Suprapubic skin (tissue), 4 donors: ENCODE measurements around the gene CEACAM1. TPM values are rescaled to one million over a fixed set of nuclear protein-coding genes. Genes with fewer than 3 reads are reported as not detected.

Experiments
- DNase-seq, 2 donors: peaks; one replicate each; pipeline ENCODE4 v3.0.0-alpha.2; 2019; ENCODE audit warnings: low spot score in 2 of 2
- H3K27ac ChIP-seq: fragments of 200-600 bp; sonication (generic); one replicate; pipeline ENCODE4 v1.5.1; 2019
- H3K27me3 ChIP-seq: fragments of 200-600 bp; sonication (generic); one replicate; pipeline ENCODE4 v1.5.1; 2019
- H3K36me3 ChIP-seq: fragments of 200-600 bp; sonication (generic); one replicate; pipeline ENCODE4 v1.5.1; 2019
- H3K4me1 ChIP-seq: fragments of 200-600 bp; sonication (generic); one replicate; pipeline ENCODE4 v1.5.1; 2019
- H3K4me3 ChIP-seq: fragments of 200-600 bp; sonication (generic); one replicate; pipeline ENCODE4 v1.5.1; 2019; ENCODE audit warnings: mild to moderate bottlenecking
- H3K9me3 ChIP-seq: fragments of 200-600 bp; sonication (generic); one replicate; pipeline ENCODE4 v1.5.1; 2019
- EP300 ChIP-seq: sonication (generic); formaldehyde crosslinking; IDR thresholded peaks from one replicate; pipeline ENCODE4 v1.6.1; 2017; ENCODE audit warnings: antibody characterized with exemption
- POLR2A ChIP-seq, 2 donors: fragments of 450-650 bp; IDR thresholded peaks; one replicate each; pipeline ENCODE4 v1.6.1; 2017; ENCODE audit warnings: antibody characterized with exemption in 2 of 2, mild to moderate bottlenecking in 2 of 2, moderate library complexity in 2 of 2
- POLR2AphosphoS5 ChIP-seq, 3 donors: sonication (generic); formaldehyde crosslinking; IDR thresholded peaks; one replicate each; pipeline ENCODE4 v1.6.1; 2017; ENCODE audit warnings: antibody characterized with exemption in 3 of 3
- WGBS: methylation state at CpG from one replicate; pipeline ENCODE4 v1.1.5; 2018; 5-methylcytosine and 5-hydroxymethylcytosine counted together
- total RNA-seq, 4 donors: library from RNA; depleted of rRNA; stranded (reverse); fragments of >200 nt; gene quantifications; one replicate each; pipeline ENCODE4 v1.1.0, GENCODE V29; 2016
- TF ChIP-seq, protein P1 (sequence below), 2 donors: fragments of 200-600 bp in 1 of 2; fragments of 450-650 bp in 1 of 2; sonication (generic) in 1 of 2; IDR thresholded peaks; one replicate each; pipeline ENCODE4 v1.5.1; 2016 to 2019; ENCODE audit warnings: antibody characterized with exemption in 2 of 2, mild to moderate bottlenecking in 1 of 2, moderate library complexity in 1 of 2

The CEACAM1 gene
- total RNA-seq, 4 donors from 2014 or later, result 2.0 to 9.9 (median 3.9) TPM

DNA sequence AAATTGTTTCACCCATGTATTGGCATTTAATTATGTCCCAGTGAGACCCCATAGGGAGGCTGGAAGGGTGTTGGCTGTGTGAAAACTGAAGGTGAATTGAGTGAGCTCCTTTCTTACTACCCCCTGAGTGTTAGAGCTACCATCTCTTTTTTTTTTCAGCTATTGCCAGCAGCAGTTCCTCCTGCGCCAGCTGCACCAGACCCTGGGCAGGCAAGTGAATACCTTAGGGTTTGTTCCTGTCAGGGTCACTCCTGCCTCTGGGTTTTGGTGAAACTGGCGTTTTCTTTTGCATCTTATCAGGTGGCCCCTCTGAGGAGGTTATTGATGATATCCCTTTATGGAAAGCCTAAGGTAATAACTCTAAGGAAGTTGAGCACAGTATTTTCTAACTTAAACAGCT lies 40.9 kb upstream of the CEACAM1 start:
- no peaks in the 10 kb centered on the region for H3K36me3 ChIP-seq
- no peak overlapping the region for H3K4me3 ChIP-seq
- TF ChIP-seq, protein P1, sequence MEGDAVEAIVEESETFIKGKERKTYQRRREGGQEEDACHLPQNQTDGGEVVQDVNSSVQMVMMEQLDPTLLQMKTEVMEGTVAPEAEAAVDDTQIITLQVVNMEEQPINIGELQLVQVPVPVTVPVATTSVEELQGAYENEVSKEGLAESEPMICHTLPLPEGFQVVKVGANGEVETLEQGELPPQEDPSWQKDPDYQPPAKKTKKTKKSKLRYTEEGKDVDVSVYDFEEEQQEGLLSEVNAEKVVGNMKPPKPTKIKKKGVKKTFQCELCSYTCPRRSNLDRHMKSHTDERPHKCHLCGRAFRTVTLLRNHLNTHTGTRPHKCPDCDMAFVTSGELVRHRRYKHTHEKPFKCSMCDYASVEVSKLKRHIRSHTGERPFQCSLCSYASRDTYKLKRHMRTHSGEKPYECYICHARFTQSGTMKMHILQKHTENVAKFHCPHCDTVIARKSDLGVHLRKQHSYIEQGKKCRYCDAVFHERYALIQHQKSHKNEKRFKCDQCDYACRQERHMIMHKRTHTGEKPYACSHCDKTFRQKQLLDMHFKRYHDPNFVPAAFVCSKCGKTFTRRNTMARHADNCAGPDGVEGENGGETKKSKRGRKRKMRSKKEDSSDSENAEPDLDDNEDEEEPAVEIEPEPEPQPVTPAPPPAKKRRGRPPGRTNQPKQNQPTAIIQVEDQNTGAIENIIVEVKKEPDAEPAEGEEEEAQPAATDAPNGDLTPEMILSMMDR (IDR thresholded peaks at IDR 0.05), result no peak
- TF ChIP-seq POLR2A (IDR thresholded peaks at IDR 0.05) (no peak), EP300 (no peak), POLR2AphosphoS5 (IDR thresholded peaks at IDR 0.05) (no peak)
- no peaks in the 10 kb centered on the region for H3K9me3 ChIP-seq
- no peaks in the 10 kb centered on the region for H3K27me3 ChIP-seq
- no peaks in the 10 kb centered on the region for H3K4me1 ChIP-seq
- no peak for DNase-seq
- H3K27ac ChIP-seq, result no peak overlapping the region
- WGBS, result 77% methylated on average over 2 of the region's 2 CpGs

DNA sequence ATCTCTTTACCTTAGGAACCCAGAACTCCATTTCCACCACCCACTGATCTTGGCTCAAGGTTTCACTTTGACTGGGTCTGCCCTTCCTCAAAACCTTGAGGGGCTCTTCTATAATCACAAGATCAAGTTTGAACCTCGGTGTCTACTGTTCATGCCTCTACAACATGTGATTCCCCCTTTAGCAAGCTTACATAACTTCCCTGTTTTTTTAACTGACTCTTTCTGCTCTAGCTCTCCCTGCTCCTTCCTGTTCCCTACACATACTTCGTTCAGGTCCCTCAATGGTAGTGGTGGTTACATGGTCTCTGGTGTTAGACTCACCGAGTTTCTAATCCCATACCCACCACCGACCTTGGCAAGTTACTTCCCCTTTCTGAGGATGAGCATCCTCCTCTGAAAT lies 39.7 kb upstream of the CEACAM1 start:
- H3K27me3 ChIP-seq, result no peaks in the 10 kb centered on the region
- TF ChIP-seq POLR2AphosphoS5 (IDR thresholded peaks at IDR 0.05), result no peak
- no peak for TF ChIP-seq EP300
- TF ChIP-seq, protein P1 (IDR thresholded peaks at IDR 0.05), result no peak
- no peak for TF ChIP-seq POLR2A (IDR thresholded peaks at IDR 0.05)

DNA sequence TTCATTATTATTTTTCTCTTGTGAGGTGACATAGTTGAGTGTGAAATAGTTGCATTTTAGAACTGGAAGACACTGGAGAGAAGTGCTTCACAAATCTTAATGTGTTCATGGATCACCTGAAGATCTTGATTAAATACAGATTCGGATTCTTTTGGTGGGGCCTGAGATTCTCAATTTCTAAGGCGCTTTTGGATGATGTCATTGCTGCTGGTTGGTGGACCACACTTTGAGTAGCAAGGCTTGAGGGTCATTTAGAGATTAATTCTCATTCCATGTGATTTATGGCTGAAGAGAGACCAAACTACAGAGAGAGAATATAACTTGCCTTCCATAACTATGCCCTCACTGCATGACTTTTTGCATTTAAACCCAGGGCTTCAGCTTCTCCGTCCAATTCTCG lies 39.3 kb upstream of the CEACAM1 start:
- 84% methylated on average over 4 of the region's 4 CpGs for WGBS
- TF ChIP-seq, protein P1 (IDR thresholded peaks at IDR 0.05), result no peak
- TF ChIP-seq EP300 (no peak), POLR2AphosphoS5 (IDR thresholded peaks at IDR 0.05) (no peak), POLR2A (IDR thresholded peaks at IDR 0.05) (no peak)
- no peak overlapping the region for H3K4me3 ChIP-seq

More for the DNA sequence above, 39.7 kb upstream of the CEACAM1 start:
- no peak for DNase-seq
- H3K9me3 ChIP-seq, result no peaks in the 10 kb centered on the region
- H3K36me3 ChIP-seq, result no peaks in the 10 kb centered on the region
- H3K4me3 ChIP-seq, result no peak overlapping the region
- 72% methylated on average over 4 of the region's 4 CpGs for WGBS
- peaks cover 5% of the 10 kb centered on the region for H3K4me1 ChIP-seq
- H3K27ac ChIP-seq, result no peak overlapping the region

DNA sequence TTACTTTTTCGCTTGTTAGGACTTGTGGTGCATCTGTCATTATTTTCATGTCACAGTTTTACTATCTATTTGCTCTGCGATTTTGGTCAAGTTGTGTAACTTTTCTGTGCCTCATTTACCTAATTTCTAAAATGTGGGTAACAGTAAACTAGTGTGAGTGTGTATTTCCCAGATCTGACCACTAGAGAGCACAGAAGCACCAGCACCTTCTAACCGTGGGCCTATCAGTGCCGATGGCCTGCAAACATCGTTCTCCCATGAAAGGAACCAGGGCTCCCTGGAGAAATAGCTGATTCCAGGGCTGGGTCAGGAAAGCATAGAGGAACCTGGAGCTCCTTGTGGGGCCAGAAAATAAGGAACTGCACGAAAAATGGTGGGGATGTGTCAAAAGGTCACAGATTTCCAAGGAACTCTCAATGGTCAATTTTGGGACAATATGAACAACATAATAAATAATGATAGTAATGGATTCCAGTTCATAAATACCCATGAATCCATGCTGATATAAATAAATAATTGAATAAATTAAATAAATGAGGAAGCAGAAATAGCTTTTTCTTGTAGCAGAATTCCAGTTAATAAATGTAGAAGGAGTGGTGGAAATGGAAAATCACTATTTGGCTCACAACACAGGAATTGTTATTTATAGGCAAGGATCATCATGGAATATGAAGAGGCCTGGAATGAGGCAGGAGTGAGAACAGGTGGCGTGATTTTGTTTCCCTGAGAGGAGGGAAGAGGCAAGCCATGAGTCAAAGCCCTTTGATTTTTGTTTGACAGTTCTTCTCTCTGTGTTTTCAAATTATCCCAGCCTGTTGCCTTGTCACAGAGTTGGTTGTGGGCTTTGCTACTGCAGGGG lies 35.3 kb upstream of the CEACAM1 start:
- 16% methylated on average over 7 of the region's 7 CpGs for WGBS
- H3K36me3 ChIP-seq, result no peaks in the 10 kb centered on the region

More for the DNA sequence above, 39.3 kb upstream of the CEACAM1 start:
- Histone ChIP-seq H3K27ac (no peak overlapping the region), H3K4me1 (peaks cover 5% of the 10 kb centered on the region), H3K36me3 (no peaks in the 10 kb centered on the region), H3K27me3 (no peaks in the 10 kb centered on the region), H3K9me3 (no peaks in the 10 kb centered on the region)
- no peak for DNase-seq

DNA sequence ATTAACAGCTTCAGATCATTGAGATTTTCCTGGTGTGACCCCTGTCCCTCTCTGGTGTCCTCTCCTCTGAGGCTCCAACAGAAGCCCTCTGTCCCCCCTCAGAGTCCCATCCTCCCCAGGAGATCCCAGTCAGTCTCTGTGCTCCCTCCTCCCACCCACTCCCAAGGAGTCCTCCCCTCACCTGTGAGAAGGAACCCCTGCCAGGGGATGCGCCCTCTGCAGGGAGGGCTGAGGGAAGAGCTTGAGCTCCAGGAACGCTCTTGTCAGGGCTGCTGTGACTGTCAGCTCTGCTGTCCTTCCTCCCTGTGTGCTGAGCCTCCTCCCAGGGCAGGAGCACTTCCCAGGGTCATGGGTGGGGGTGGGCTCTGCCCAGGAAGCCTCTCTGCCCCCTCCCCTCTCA lies 33.2 kb upstream of the CEACAM1 start:
- H3K27ac ChIP-seq, result no peak overlapping the region
- no peak for TF ChIP-seq POLR2AphosphoS5 (IDR thresholded peaks at IDR 0.05)
- TF ChIP-seq POLR2A (IDR thresholded peaks at IDR 0.05), result no peak
- TF ChIP-seq, protein P1 (IDR thresholded peaks at IDR 0.05), result no peak
- no peak for TF ChIP-seq EP300
- no peaks in the 10 kb centered on the region for H3K27me3 ChIP-seq
- DNase-seq, result no peak
- no peak overlapping the region for H3K4me3 ChIP-seq
- H3K9me3 ChIP-seq, result no peaks in the 10 kb centered on the region
- peaks cover 5% of the 10 kb centered on the region for H3K4me1 ChIP-seq
- H3K36me3 ChIP-seq, result no peaks in the 10 kb centered on the region
- WGBS, result 54% methylated on average over 2 of the region's 2 CpGs

More for the DNA sequence above, 35.3 kb upstream of the CEACAM1 start:
- no peak for DNase-seq
- Histone ChIP-seq H3K27ac (no peak overlapping the region), H3K4me1 (peaks cover 5% of the 10 kb centered on the region), H3K4me3 (no peak overlapping the region), H3K9me3 (no peaks in the 10 kb centered on the region), H3K27me3 (no peaks in the 10 kb centered on the region)
- TF ChIP-seq, protein P1 (IDR thresholded peaks at IDR 0.05), result peak; percentile 23 to 48
- no peak for TF ChIP-seq POLR2A (IDR thresholded peaks at IDR 0.05)
